ENCODE data around the gene NPFFR1.
"Not testable (repeated sequence)": the region's sequence is repeated elsewhere in the genome, so short reads cannot be mapped to it uniquely, and the experiment has no call there.

The NPFFR1 gene

DNA sequence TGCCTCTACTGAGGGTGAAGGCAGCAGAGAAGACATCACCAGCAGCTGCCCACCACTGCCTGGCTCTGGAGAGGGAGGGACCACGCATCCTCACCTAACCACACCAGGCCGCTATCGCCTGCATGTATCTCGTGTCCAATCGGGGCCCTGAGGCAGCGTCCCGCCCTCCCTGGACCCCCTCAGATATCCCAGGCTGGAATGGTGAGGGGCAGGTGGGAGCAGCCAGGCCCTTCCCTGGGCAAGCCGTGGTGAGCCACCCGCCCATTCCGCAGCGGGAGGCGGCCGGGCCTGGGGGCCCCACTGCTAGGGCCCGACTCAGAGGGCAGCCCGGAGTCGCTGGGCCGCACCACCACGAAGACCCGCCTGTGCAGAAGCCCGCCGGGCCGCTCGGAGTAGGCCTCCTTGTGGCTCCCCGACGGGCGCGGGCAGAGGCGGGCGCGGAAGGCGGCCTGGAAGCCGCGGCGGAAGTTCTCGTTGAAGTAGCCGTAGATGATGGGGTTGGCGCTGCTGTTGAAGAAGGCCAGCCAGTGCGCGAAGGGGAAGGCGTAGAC, 29.0 kb downstream of the NPFFR1 start:
- no peak for DNase-seq

GRCh38 chr10:70253878-70254765, 29.7 kb downstream of the NPFFR1 start:
- DNase-seq, result no peak

GRCh38 chr10:70250961-70251680, 32.7 kb downstream of the NPFFR1 start:
- DNase-seq, result no peak

DNA sequence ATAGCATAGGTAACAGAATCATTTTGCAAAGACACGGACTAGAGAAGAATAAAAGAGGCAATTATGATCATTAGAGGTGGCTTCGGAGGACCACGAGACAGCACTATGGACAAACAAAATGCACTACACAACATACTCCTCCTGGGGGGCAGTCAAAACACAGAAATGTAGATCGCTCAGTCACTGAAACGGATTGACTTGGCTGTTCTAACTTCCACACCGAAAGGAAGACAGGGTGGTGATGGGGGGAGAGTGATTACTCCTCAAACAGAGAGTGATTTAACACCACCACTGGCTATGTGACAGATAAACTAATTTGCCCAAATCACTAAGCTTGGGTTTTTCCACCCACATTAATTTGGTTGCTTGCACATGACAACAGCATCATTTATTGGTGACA, 36.4 kb downstream of the NPFFR1 start:
- no peak for DNase-seq

DNA sequence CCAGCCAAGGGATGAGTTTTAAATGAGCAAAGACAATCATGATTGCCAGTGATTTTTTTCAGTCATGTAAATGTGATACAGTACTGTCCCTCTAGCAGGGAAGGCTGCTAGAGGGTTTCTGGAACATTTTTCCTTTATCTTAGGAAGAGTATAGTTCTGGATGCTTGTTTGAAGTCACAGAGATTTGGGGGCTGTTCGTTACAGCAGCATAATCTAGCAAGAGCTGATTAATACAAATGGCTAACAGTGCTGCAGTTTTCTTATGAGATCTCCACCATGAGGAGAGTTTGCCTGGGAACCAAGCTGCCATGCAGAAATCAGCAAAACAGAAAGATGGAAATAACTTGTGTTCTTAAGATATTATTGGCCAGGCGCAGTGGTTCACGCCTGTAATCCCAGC, 42.7 kb downstream of the NPFFR1 start:
- DNase-seq, result no peak

DNA sequence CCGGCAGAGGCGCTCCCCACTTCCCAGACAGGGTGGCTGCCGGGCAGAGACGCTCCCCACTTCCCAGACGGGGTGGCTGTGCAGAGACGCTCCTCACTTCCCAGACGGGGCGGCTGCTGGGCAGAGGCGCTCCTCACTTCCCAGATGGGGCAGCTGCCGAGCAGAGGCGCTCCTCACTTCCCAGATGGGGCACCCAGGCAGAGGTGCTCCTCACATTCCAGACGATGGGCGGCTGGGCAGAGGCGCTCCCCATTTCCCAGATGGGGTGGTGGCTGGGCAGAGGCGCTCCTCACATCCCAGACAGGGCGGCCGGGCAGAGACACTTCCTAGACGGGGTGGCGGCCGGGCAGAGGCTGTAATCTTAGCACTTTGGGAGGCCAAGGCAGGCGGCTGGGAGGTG, 43.8 kb downstream of the NPFFR1 start:
- DNase-seq, result not testable (repeated sequence)

GRCh38 chr10:70239077-70239976, 44.5 kb downstream of the NPFFR1 start:
- not testable (repeated sequence) for DNase-seq

DNA sequence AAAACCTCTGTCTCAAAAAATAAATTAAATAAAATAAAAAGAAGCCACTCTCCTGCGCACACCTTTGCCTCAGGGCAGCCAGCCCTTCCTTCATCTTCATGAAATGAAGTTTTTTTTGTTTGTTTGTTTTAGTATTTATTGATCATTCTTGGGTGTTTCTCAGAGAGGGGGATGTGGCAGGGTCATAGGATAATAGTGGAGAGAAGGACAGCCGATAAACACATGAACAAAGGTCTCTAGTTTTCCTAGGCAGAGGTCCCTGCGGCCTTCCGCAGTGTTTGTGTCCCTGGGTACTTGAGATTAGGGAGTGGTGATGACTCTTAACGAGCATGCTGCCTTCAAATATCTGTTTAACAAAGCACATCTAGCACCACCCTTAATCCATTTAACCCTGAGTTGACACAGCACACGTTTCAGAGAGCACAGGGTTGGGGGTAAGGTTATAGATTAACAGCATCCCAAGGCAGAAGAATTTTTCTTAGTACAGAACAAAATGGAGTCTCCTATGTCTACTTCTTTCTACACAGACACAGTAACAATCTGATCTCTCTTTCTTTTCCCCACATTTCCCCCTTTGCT, 45.8 kb downstream of the NPFFR1 start:
- DNase-seq, result not testable (repeated sequence)

DNA sequence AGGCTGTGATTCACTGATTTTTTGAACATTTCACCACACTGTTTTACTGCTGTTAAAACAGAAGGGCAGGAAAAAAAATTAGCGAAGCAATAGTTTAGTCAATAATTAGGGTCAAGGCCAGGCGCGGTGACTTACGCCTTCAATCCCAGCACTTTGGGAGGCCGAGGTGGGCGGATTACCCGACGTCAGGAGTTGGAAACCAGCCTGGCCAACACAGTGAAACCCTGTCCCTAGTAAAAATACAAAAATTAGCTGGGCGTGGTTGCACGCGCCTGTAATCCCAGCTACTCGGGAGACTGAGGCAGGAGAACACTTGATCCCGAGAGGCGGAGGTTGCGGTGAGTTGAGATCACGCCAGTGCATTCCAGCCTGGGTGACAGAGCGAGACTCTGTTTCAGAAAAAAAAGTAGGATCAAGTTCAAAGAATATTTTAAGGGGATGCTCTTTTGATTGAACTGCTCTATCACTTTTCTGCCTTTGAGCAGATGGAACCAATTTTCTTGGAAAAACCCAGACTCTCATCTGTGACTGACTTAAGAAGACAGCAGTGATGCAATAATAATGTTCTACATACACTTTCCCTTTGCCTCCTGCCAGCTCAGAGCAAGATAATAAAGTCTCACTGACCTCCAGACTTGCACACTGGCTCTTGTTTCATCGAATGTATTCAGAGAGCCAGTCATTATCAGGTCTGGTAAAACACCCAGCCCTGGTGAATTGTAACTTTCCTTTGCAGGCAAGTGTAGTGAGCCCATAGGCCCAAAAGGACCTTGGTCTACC, 48.9 kb downstream of the NPFFR1 start:
- DNase-seq, result no peak

- DNase-seq, result no peak
Observed at GRCh38 chr10:70233939-70234300, 49.9 kb downstream of the NPFFR1 start.

GRCh38 chr10:70233109-70233938, 50.5 kb downstream of the NPFFR1 start, which contains the start of gene PPA1:
Gene PPA1, minus strand, starts transcription at chr10:70233429. Its CDS starts 102 bp downstream, at chr10:70233327.
- peak; percentile 98 for DNase-seq

GRCh38 chr10:70232859-70233108, 51.0 kb downstream of the NPFFR1 start:
- no peak for DNase-seq

GRCh38 chr10:70232155-70232858, 51.5 kb downstream of the NPFFR1 start:
- DNase-seq, result peak; percentile 56

DNA sequence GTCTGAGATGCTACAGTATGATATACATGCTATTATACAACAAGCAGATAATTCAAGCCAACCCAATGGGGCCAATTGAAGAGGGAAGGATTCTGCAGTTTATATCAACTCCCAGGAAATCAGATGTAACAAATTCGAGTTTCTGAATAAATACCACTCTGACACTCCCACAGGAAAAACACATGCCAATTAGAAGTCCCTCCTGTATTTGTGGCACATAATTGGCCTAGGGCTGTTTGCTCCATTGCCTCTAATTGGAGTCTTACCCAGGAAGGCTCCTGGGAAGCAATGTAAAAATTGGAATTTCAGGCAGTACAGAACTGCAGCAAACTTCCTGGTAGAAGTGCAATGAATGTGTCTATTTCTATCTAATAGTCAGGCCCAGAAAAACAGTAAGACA, 55.3 kb downstream of the NPFFR1 start:
- DNase-seq, result no peak

GRCh38 chr10:70227548-70228320, 56.1 kb downstream of the NPFFR1 start:
- no peak for DNase-seq

GRCh38 chr10:70223728-70224127, 60.1 kb downstream of the NPFFR1 start:
- DNase-seq, result no peak

GRCh38 chr10:70222811-70223447, 60.9 kb downstream of the NPFFR1 start:
- not testable (repeated sequence) for DNase-seq

DNA sequence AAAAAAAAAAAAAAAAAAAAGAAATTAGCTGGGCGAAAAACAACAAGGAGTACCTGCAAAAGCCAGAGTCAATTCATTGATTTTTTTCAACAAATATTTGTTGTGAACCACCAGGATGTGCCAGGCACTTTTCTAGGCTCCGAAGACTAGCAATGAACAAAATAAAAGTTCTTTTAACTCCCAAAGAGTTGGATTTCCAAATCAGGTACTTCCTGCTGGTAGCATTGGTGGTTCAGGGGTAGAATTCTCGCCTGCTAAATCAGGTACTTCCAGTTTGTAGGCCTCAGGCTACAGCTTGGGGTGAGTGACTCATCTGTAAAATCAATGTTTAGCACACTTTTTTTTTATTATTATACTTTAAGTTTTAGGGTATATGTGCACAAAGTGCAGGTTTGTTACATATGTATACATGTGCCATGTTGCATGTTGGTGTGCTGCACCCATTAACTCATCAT, 61.4 kb downstream of the NPFFR1 start:
- DNase-seq, result no peak

DNA sequence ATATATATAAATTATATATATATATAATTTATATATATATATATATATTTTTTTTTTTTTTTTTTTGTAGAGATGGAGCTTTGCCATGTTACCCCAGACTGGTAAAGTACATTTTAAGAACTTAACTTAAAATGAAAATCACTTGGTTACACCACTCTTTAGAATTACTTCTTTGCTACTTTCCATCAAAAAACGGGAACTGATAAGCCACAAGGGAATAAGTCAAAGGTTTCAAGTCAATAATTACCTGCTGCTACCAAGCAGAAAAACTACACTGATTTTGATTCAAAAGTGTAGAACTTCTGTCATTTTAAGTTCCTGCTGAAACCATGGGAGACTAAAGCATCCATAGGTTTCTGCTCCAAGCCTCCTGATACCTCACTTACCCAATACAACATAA, 62.8 kb downstream of the NPFFR1 start:
- peak; percentile 4 for DNase-seq

All from CD4-positive, alpha-beta T cell treated with Interleukin-21 for 1 hour (primary cell).